Brain pericyte (primary cell): ENCODE measurements around the gene GPATCH1.
"Not testable (repeated sequence)": the region's sequence is repeated elsewhere in the genome, so short reads cannot be mapped to it uniquely, and the experiment has no call there.

Source experiments
- DNase-seq: peaks from one replicate; pipeline ENCODE4 v3.0.0-alpha.2; 2012; ENCODE audit warnings: low read depth, low spot score

GPATCH1 gene, protein sequence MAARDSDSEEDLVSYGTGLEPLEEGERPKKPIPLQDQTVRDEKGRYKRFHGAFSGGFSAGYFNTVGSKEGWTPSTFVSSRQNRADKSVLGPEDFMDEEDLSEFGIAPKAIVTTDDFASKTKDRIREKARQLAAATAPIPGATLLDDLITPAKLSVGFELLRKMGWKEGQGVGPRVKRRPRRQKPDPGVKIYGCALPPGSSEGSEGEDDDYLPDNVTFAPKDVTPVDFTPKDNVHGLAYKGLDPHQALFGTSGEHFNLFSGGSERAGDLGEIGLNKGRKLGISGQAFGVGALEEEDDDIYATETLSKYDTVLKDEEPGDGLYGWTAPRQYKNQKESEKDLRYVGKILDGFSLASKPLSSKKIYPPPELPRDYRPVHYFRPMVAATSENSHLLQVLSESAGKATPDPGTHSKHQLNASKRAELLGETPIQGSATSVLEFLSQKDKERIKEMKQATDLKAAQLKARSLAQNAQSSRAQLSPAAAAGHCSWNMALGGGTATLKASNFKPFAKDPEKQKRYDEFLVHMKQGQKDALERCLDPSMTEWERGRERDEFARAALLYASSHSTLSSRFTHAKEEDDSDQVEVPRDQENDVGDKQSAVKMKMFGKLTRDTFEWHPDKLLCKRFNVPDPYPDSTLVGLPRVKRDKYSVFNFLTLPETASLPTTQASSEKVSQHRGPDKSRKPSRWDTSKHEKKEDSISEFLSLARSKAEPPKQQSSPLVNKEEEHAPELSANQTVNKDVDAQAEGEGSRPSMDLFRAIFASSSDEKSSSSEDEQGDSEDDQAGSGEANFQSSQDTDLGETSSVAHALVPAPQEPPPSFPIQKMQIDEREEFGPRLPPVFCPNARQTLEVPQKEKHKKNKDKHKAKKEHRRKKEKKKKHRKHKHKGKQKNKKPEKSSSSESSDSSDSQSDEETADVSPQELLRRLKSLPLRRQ

GRCh38 chr19:33080761-33081681, at the start of gene GPATCH1:
Gene GPATCH1 (plus strand): TSS chr19:33081181. CDS start chr19:33081194, 13 bp downstream.
- peak; percentile 21 for DNase-seq

GRCh38 chr19:33032218-33032781, 48.7 kb upstream of the GPATCH1 start:
- DNase-seq: no peak

DNA sequence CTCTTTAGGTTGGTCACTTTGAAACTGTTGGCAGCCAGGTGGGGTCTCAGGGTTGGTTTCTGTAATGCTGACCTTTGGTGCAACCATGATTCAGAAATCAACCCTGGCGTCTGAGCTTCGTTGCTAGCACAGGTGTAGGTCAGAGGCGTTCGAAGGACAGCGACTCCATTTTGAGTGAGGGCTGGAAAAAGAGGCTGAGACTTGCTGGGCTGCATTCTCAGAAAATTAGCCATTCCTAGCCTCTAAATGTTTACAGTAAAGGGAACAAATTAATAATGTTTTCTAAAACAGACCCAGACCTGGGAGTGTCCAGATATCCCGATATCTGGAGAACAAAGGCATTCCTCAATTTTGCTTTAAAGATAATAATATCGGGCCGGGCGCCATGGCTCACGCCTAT, 45.5 kb upstream of the GPATCH1 start:
- no peak for DNase-seq

- DNase-seq: not testable (repeated sequence)
These were observed 44.4 kb upstream of the GPATCH1 start for GRCh38 chr19:33036370-33037167.

DNA sequence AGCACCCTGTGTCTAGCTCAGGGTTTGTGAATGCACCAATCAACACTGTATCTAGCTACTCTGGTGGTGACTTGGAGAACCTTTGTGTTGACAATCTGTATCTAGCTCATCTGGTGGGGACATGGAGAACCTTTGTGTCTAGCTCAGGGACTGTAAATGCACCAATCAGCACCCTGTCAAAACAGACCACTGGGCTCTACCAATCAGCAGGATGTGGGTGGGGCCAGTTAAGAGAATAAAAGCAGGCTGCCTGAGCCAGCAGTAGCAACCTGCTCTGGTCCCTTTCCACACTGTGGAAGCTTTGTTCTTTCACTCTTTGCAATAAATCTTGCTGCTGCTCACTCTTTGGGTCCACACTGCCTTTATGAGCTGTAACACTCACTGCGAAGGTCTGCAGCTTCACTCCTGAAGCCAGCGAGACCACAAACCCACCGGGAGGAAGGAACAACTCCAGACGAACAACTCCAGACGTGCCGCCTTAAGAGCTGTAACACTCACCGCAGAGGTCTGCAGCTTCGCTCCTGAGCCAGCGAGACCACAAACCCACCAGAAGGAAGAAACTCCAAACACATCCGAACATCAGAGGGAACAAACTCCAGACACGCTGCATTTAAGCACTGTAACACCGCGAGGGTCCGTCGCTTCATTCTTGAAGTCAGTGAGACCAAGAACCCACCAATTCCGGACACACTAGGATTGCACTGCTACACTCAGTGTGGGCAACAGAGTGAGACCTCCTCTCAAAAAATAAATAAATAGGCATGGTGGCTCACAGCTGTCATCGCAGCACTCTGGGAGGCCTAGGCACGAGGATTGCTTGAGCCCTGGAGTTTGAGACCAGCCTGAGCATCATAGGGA, 43.6 kb upstream of the GPATCH1 start:
- not testable (repeated sequence) for DNase-seq

DNA sequence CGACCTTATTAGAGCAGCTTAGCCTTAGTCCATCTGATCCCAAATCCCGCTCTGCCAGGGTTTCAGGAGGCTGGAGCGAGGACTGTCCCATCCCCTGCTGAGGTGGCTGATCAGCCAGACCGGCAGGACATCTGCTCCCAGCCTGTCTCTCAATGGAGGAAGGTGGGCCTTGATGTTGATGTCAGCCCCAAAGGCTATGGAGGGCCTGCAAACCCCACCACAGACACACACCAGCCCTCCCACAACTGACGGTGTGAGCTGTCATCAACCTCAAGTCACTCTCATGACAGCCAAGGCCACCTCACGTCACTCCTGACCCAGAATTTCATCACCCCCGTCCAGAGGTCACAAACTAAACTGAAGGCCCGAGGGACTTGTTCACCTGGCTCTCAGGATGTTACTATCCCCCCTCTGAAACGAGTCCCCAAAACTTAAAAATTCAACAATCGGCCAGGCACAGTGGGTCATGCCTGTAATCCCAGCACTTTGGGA, 41.8 kb upstream of the GPATCH1 start:
- DNase-seq: no peak

GRCh38 chr19:33039815-33040214, 41.2 kb upstream of the GPATCH1 start:
- no peak for DNase-seq

GRCh38 chr19:33040994-33041827, 39.8 kb upstream of the GPATCH1 start:
- DNase-seq: no peak

DNA sequence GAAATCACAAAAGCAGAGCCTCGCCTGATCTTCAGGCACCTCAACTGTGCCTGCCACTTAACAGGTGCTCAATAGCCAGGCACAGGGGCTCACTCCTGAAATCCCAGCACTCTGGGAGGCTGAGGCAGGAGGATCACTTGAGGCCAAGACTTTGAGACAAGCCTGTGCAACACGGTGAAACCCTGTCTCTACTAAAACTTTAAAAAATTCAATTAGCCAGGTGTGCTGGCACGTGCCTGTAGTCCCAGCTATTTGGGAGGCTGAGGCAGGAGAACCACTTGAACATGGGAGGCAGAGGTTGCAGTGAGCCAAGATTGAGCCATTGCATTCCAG, 39.2 kb upstream of the GPATCH1 start:
- not testable (repeated sequence) for DNase-seq

GRCh38 chr19:33047422-33047821, 33.6 kb upstream of the GPATCH1 start:
- no peak for DNase-seq

DNA sequence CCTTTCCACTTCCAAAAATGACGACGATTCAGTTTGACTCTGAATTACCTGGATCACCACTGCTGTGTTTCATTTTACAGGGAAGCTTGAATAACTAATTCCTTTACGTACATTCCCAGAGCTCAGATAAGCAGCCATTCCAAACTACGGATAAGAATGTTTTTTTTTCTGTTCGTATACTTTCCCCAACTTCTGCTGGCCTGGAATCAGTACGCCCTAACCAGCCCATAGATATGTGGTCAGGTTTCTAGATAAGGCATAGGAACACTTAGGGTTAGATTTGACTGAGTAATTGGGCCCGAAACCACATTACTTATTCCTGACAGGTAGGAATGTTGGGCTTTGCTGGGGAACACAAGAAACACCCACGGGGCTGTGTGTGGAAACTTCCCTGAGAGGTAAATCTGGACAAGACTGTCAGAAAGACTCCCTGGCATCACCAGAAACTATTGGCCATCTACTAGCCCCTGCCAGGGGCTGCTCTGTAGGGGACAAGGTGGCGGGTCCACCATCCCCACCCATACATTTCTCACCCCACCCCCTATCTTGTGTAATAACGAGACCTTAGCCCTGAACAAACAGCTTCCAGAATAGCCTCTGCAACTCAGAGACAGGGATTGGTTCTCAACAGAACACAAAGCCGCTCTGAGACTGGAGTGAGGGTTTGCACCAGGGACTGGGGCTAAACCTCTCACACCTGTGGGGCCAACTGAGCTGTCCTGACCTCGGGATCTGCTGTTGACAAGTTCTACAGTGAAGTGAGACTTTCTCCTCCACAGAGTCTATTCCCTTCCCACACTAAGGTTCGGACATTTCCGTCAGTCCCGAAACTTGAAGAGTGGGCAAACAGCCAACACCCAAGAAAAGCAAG, 31.9 kb upstream of the GPATCH1 start:
- no peak for DNase-seq

- DNase-seq: no peak
These were observed 30.9 kb upstream of the GPATCH1 start for GRCh38 chr19:33050110-33050509.

DNA sequence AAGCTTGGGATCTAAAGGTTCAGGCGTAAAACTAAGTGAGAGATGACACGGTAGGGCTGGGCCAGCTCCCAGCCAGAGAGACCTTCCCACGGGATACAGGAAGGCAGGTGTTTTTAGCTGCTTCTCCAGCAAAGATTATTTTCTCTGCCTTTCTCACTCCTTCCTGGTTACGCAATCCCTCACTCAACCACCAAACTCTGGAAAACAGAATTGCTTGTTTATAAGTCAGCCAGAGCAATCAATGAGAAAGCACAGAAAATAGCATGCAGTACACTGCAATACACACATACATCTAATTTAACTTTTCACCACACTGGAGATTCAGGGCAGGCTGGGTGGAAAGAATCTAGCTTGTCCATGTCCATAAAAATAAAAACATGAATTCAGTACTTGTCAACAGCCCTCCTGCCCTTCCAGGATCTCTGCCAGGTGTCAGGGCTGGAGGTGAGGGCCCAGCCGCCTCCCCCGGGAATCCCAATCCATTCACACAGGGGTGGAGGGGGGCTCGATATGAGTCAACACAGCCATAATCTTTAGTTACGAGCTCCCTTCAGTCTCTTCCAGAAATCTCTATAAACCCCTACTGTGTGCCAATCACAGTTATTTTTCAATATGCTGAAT, 28.5 kb upstream of the GPATCH1 start:
- no peak for DNase-seq

DNA sequence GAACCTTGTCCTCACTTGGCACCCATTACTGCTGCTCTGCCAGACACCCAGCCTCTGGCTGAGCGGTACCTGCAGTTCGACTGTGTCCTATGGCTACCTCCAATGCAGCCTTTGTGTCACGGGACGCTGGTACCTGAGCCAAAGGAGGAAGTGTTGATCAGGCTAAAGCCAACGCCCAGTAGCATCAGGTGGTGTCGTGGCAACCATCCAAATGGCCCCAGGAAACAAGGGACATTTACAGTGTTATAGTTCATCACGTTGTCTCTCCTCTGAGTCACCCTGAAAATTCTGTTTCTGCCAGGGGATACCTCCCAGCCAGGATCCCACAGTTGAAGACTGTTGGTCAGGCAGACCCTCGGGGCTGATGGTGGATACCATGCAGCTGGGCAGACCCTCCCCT, 26.4 kb upstream of the GPATCH1 start:
- DNase-seq: no peak

DNA sequence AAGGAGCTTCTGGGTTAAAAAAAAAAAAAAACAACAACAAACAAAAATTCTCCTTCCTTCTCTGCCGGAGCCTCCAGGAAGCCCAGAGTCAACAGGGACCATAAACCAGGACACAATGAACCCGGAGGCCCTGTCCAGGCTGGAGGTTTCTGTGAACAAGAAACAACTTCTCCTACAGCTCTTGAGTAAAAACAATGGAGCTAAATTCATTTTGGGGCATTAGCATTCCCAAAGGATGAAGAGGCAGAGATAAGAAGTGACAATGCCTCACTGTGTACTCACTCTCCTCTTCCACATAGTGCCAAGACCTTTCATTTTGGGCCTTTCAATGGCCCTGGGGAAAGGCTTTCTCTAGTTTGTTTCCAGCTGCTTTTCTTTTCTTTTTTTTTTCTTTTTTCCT, 25.3 kb upstream of the GPATCH1 start:
- DNase-seq: no peak

- DNase-seq: no peak
These were observed 20.4 kb upstream of the GPATCH1 start for GRCh38 chr19:33060586-33060985.

GRCh38 chr19:33062902-33063301, 18.1 kb upstream of the GPATCH1 start:
- no peak for DNase-seq
